Endothelial cell of umbilical vein (primary cell): ENCODE measurements around the gene SDR9C7.
"Not testable (repeated sequence)": the region's sequence is repeated elsewhere in the genome, so short reads cannot be mapped to it uniquely, and the experiment has no call there.

ENCODE experiments used
- EZH2 ChIP-seq: IDR thresholded peaks from 2 replicates; pipeline ENCODE4 v1.6.1; 2012; ENCODE audit warnings: borderline replicate concordance, low read depth, mild to moderate bottlenecking, moderate library complexity, low read length, inconsistent platforms; ENCODE audit not compliant: severe bottlenecking
- TF ChIP-seq, protein P1 (sequence below), 2 donors: IDR thresholded peaks; 1 replicate in 1 of 2; 2 replicates in 1 of 2; pipeline ENCODE4 v1.5.1; 2011; ENCODE audit warnings: low read length in 2 of 2, mild to moderate bottlenecking in 2 of 2, moderate library complexity in 2 of 2, control low read depth in 1 of 2, inconsistent platforms in 1 of 2, low read depth in 1 of 2; ENCODE audit not compliant: insufficient read depth in 1 of 2; ENCODE audit errors: extremely low read depth in 1 of 2
- TF ChIP-seq, protein P2 (sequence below): IDR thresholded peaks from 2 replicates; pipeline ENCODE4 v1.6.1; 2011; ENCODE audit not compliant: insufficient read depth, insufficient read length

DNA sequence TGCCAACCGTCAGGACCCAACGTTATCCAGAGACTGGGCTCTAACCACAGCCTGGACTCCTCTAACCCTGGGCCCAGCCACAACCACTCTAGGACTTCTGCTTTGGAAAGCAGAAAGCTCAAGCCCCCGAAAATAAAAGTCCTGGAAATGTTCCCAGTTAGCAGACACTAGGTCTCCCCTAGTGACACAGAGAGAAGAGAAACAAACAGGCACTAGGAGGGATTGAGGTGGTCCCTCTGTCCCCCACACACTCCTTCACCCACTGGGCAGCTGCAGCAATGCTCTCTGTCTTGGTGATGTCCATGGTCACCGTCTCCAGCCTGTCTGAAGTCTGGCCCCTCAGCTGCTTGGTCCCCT lies 6.7 kb upstream of the SDR9C7 start:
- TF ChIP-seq, protein P1, sequence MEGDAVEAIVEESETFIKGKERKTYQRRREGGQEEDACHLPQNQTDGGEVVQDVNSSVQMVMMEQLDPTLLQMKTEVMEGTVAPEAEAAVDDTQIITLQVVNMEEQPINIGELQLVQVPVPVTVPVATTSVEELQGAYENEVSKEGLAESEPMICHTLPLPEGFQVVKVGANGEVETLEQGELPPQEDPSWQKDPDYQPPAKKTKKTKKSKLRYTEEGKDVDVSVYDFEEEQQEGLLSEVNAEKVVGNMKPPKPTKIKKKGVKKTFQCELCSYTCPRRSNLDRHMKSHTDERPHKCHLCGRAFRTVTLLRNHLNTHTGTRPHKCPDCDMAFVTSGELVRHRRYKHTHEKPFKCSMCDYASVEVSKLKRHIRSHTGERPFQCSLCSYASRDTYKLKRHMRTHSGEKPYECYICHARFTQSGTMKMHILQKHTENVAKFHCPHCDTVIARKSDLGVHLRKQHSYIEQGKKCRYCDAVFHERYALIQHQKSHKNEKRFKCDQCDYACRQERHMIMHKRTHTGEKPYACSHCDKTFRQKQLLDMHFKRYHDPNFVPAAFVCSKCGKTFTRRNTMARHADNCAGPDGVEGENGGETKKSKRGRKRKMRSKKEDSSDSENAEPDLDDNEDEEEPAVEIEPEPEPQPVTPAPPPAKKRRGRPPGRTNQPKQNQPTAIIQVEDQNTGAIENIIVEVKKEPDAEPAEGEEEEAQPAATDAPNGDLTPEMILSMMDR (IDR thresholded peaks at IDR 0.05; ENCODE audit: extremely low read depth in 1 of 2, insufficient read depth in 1 of 2, low read depth in 1 of 2, low read length in 2 of 2): not testable (repeated sequence)
- not testable (repeated sequence) for TF ChIP-seq EZH2
- TF ChIP-seq, protein P2, sequence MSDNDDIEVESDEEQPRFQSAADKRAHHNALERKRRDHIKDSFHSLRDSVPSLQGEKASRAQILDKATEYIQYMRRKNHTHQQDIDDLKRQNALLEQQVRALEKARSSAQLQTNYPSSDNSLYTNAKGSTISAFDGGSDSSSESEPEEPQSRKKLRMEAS: not testable (repeated sequence)
